HepG2 (cell line): ENCODE results near the gene KAZN. TPM values are rescaled to one million over a fixed set of nuclear protein-coding genes. Genes with fewer than 3 reads are reported as not detected.

ENCODE experiments used
- CEBPB ChIP-seq: IDR thresholded peaks from 2 replicates; pipeline ENCODE4 v1.6.1; 2011; ENCODE audit warnings: low read depth, low read length, improper control_type of control experiment, borderline replicate concordance
- FOXM1 ChIP-seq: sonication (generic); formaldehyde crosslinking; IDR thresholded peaks from 2 replicates; pipeline ENCODE4 v1.5.0; 2020; ENCODE audit warnings: missing genetic modification reagents
- HMG20A ChIP-seq: IDR thresholded peaks from 2 replicates; pipeline ENCODE4 v1.6.1; 2016; ENCODE audit warnings: borderline replicate concordance
- HNF4A ChIP-seq: sonication (generic); formaldehyde crosslinking; IDR thresholded peaks from 2 replicates; pipeline ENCODE4 v1.4.0; 2020; ENCODE audit warnings: missing genetic modification reagents
- IKZF5 ChIP-seq: IDR thresholded peaks from 2 replicates; pipeline ENCODE4 v1.6.1; 2018; ENCODE audit warnings: missing genetic modification reagents, mild to moderate bottlenecking, missing compliant biosample characterization
- NCOR1 ChIP-seq: fragments of 200-600 bp; sonication (generic); IDR thresholded peaks from 2 replicates; pipeline ENCODE4 v1.7.0; 2017; ENCODE audit warnings: antibody characterized with exemption, low read length, borderline replicate concordance
- NFKB2 ChIP-seq: sonication (generic); formaldehyde crosslinking; IDR thresholded peaks from 2 replicates; pipeline ENCODE4 v1.4.0; 2020; ENCODE audit warnings: missing genetic modification reagents, borderline replicate concordance
- PCBP1 ChIP-seq: fragments of 200-400 bp; formaldehyde crosslinking; IDR thresholded peaks from 2 replicates; pipeline ENCODE4 v1.6.1; 2017; ENCODE audit warnings: mild to moderate bottlenecking, low read depth, low read length, borderline replicate concordance
- POLR2A ChIP-seq, 2 experiments: IDR thresholded peaks; 2 replicates each; pipeline ENCODE4 v1.6.1; 2011; ENCODE audit warnings: low read depth in 2 of 2, low read length in 2 of 2, mild to moderate bottlenecking in 1 of 2, moderate library complexity in 1 of 2; ENCODE audit not compliant: insufficient read depth in 1 of 2
- POLR2G ChIP-seq: fragments of 200-400 bp; formaldehyde crosslinking; IDR thresholded peaks from 2 replicates; pipeline ENCODE4 v1.6.1; 2018; ENCODE audit warnings: mild to moderate bottlenecking, low read depth, low read length, moderate library complexity
- SKI ChIP-seq: fragments of 450-650 bp; IDR thresholded peaks from one replicate; pipeline ENCODE4 v1.6.1; 2018; ENCODE audit warnings: mild to moderate bottlenecking; ENCODE audit not compliant: partially characterized antibody
- SOX6 ChIP-seq, 2 experiments: fragments of 450-650 bp in 1 of 2; sonication (generic) in 1 of 2; formaldehyde crosslinking in 1 of 2; IDR thresholded peaks; 2 replicates each; pipeline versions ENCODE4 v1.4.0 to v1.6.1; 2017 to 2020; ENCODE audit warnings: antibody characterized with exemption in 1 of 2, mild to moderate bottlenecking in 1 of 2, missing genetic modification reagents in 1 of 2
- SP1 ChIP-seq, 2 experiments: fragments of 450-650 bp in 1 of 2; sonication (generic) in 1 of 2; formaldehyde crosslinking in 1 of 2; IDR thresholded peaks; 2 replicates each; pipeline versions ENCODE4 v1.4.0 to v1.6.1; 2016 to 2020; ENCODE audit warnings: missing genetic modification reagents in 1 of 2
- ZBTB34 ChIP-seq: sonication (generic); formaldehyde crosslinking; IDR thresholded peaks from 2 replicates; pipeline ENCODE4 v1.8.0; 2022; ENCODE audit warnings: mild to moderate bottlenecking, missing genetic modification reagents
- ZFP91 ChIP-seq: sonication (generic); formaldehyde crosslinking; IDR thresholded peaks from 2 replicates; pipeline ENCODE4 v1.9.0; 2022; ENCODE audit warnings: missing genetic modification reagents, mild to moderate bottlenecking, borderline replicate concordance
- ZKSCAN5 ChIP-seq: sonication (generic); formaldehyde crosslinking; IDR thresholded peaks from 2 replicates; pipeline ENCODE4 v1.5.1; 2020; ENCODE audit warnings: mild to moderate bottlenecking, missing genetic modification reagents
- ZNF121 ChIP-seq: sonication (generic); formaldehyde crosslinking; IDR thresholded peaks from 2 replicates; pipeline ENCODE4 v1.5.0; 2020; ENCODE audit warnings: mild to moderate bottlenecking, missing genetic modification reagents
- ZNF292 ChIP-seq: sonication (generic); formaldehyde crosslinking; IDR thresholded peaks from 2 replicates; pipeline ENCODE4 v1.8.1; 2022; ENCODE audit warnings: mild to moderate bottlenecking, low read depth, missing genetic modification reagents, borderline replicate concordance
- ZNF512B ChIP-seq: sonication (generic); formaldehyde crosslinking; IDR thresholded peaks from 2 replicates; pipeline ENCODE4 v1.5.1; 2020; ENCODE audit warnings: missing genetic modification reagents, mild to moderate bottlenecking, borderline replicate concordance
- ZNF556 ChIP-seq: sonication (generic); formaldehyde crosslinking; IDR thresholded peaks from 2 replicates; pipeline ENCODE4 v1.4.0; 2020; ENCODE audit warnings: mild to moderate bottlenecking, missing genetic modification reagents, borderline replicate concordance
- polyA plus RNA-seq, 8 experiments: library from polyadenylated mRNA; depleted of rRNA in 3 of 8; stranded (reverse) in 7 of 8; unstranded in 1 of 8; fragments of >200 nt; fragmentation: Illumina TruSeq in 4 of 8; extraction: Trizol in 4 of 8; gene quantifications; 2 replicates each; pipeline versions ENCODE4 v1.2.1 to v1.2.3, GENCODE V29; 2011 to 2016; ENCODE audit warnings: low read depth in 4 of 8, missing spikeins in 1 of 8, mixed read lengths in 1 of 8; ENCODE audit not compliant: insufficient read depth in 1 of 8
- total RNA-seq, 5 experiments: library from RNA; depleted of rRNA; stranded (reverse); fragments of >200 nt; fragmentation: Illumina TruSeq; extraction: Trizol; gene quantifications; 2 replicates each; pipeline ENCODE4 v1.2.3, GENCODE V29; 2016; ENCODE audit warnings: low read depth in 1 of 5
- TF ChIP-seq, protein P1 (sequence below): sonication (generic); formaldehyde crosslinking; IDR thresholded peaks from 2 replicates; pipeline ENCODE4 v1.8.1; 2023; ENCODE audit warnings: mild to moderate bottlenecking, moderate library complexity, missing genetic modification reagents

Gene KAZN
- total and polyA plus RNA-seq, 2 of the 13 experiments (the other 11 are each of a cell fraction or from before 2014, with no cell fraction given): 10.4 to 13.5 TPM

- TF ChIP-seq ZBTB34 (CRISPR knock-in tag) (peak; percentile 89), HNF4A (CRISPR knock-in tag) (peak; percentile 57), IKZF5 (peak; percentile 75), ZNF121 (peak; percentile 72; the same call in 1 of the 2 replicates), SP1 (IDR thresholded peaks at IDR 0.05) (no peak), SP1 (CRISPR knock-in tag; IDR thresholded peaks at IDR 0.05) (no peak), FOXM1 (CRISPR knock-in tag) (no peak), HMG20A (CRISPR knock-in tag) (peak; percentile 82; the same call in 1 of the 2 replicates), POLR2A (IDR thresholded peaks at IDR 0.05; ENCODE audit: insufficient read depth in 1 of 2, low read depth in 2 of 2, low read length in 2 of 2) (peak in 1 of 2 experiments; percentile 54; a peak in 1 of 4 replicates), SKI (peak; percentile 94), POLR2G (no peak; the same call in 1 of the 2 replicates), ZFP91 (CRISPR knock-in tag) (peak; percentile 73; the same call in 1 of the 2 replicates), PCBP1 (no peak), SOX6 (IDR thresholded peaks at IDR 0.05) (no peak), SOX6 (CRISPR knock-in tag; IDR thresholded peaks at IDR 0.05) (peak; percentile 96), NCOR1 (peak; percentile 77; the same call in 1 of the 2 replicates), NFKB2 (CRISPR knock-in tag) (no peak), ZNF292 (CRISPR knock-in tag) (peak; percentile 96), ZNF556 (peak; percentile 81; the same call in 1 of the 2 replicates), ZKSCAN5 (no peak), ZNF512B (CRISPR knock-in tag) (no peak), CEBPB (no peak)
- TF ChIP-seq, protein P1, sequence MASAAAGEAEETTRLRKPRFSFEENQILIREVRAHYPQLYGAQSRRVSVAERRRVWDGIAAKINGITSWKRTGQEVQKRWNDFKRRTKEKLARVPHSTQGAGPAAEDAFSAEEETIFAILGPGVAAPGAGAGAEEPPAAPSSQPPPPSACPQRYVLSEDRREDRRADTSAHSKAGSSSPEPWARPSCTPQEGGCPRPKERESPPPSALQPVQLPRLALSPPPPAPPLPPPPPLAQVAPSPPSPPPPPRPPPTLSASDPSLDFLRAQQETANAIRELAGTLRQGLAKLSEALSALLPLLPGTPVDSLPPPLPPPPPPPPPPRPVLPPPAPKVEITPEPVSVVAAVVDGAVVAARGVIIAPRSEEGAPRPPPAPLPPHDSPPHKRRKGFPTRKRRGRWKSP: peak; percentile 49; the same call in 1 of the 2 replicates
These were observed 541.3 kb downstream of the KAZN start (continued) for GRCh38 chr1:15139654-15140350.
